B cell (primary cell): ENCODE data around the gene ADGRA1. TPM values are rescaled to one million over a fixed set of nuclear protein-coding genes. Genes with fewer than 3 reads are reported as not detected.

Source experiments
- ATAC-seq: fragments of 200-7000 bp; cut with Tn5 transposase; one replicate; pipeline ENCODE4 v1.10.0; 2021; ENCODE audit warnings: low read depth, mild to moderate bottlenecking, moderate number of reproducible peaks, moderate library complexity
- CTCF ChIA-PET: fragments of 350-600 bp; sonication (Branson Sonifier 250); formaldehyde crosslinking; loops from one replicate; lab custom pipeline; 2021; ENCODE audit warnings: antibody characterized with exemption, inconsistent platforms; lab: Charles Lee
- POLR2A ChIA-PET: fragments of 350-600 bp; sonication (Branson Sonifier 250); formaldehyde crosslinking; loops from one replicate; lab custom pipeline; 2021; ENCODE audit warnings: antibody characterized with exemption; lab: Charles Lee
- DNase-seq: peaks from one replicate; pipeline ENCODE4 v3.0.0; 2013
- H2AFZ ChIP-seq: 2 replicates; pipeline ENCODE4 v1.6.1; 2012; ENCODE audit warnings: mild to moderate bottlenecking, low read depth, low read length; ENCODE audit not compliant: insufficient read depth, poor library complexity, severe bottlenecking
- H3K27ac ChIP-seq, 2 donors: 1 replicate in 1 of 2; 2 replicates in 1 of 2; pipeline ENCODE4 v1.5.1; 2012 to 2013; ENCODE audit warnings: low read length in 2 of 2, mild to moderate bottlenecking in 2 of 2, moderate library complexity in 1 of 2
- H3K27me3 ChIP-seq, 4 experiments: fragments of 200-600 bp in 1 of 4; sonication (generic) in 1 of 4; replicated peaks in 1 of 4; 1 replicate in 2 of 4; 2 replicates in 2 of 4; pipeline versions ENCODE4 v1.6.1 to v1.7.0; 2013 to 2016; ENCODE audit warnings: low read length in 3 of 4, mild to moderate bottlenecking in 2 of 4, mixed read lengths in 1 of 4, moderate library complexity in 1 of 4; ENCODE audit not compliant: insufficient read depth in 4 of 4, control insufficient read depth in 3 of 4; ENCODE audit errors: control extremely low read depth in 1 of 4
- H3K36me3 ChIP-seq, 2 experiments: replicated peaks in 1 of 2; 1 replicate in 1 of 2; 2 replicates in 1 of 2; pipeline versions ENCODE4 v1.6.1 to v1.7.1; 2013; ENCODE audit warnings: low read length in 1 of 2; ENCODE audit not compliant: insufficient read depth in 2 of 2, control insufficient read depth in 1 of 2; ENCODE audit errors: control extremely low read depth in 1 of 2, extremely low read depth in 1 of 2
- H3K4me1 ChIP-seq, 2 donors: fragments of 200-600 bp in 1 of 2; sonication (generic) in 1 of 2; 1 replicate in 1 of 2; 2 replicates in 1 of 2; pipeline versions ENCODE4 v1.5.1 to v1.6.1; 2013 to 2017; ENCODE audit warnings: low read length in 2 of 2; ENCODE audit not compliant: control insufficient read depth in 2 of 2, insufficient read depth in 2 of 2
- H3K4me2 ChIP-seq: replicated peaks from 2 replicates; pipeline ENCODE3; 2012; ENCODE audit warnings: mild to moderate bottlenecking, low read depth, low read length; ENCODE audit not compliant: poor library complexity, severe bottlenecking
- H3K4me3 ChIP-seq, 5 experiments: fragments of 200-600 bp in 1 of 5; sonication (generic) in 1 of 5; 1 replicate in 3 of 5; 2 replicates in 2 of 5; pipeline versions ENCODE4 v1.5.1 to v1.7.0; 2011 to 2016; ENCODE audit warnings: low read length in 4 of 5, mild to moderate bottlenecking in 4 of 5, low read depth in 2 of 5, control low read depth in 1 of 5, moderate library complexity in 1 of 5; ENCODE audit not compliant: insufficient read depth in 1 of 5; ENCODE audit errors: control extremely low read depth in 1 of 5, extremely low read depth in 1 of 5
- H3K79me2 ChIP-seq: fragments of 200-600 bp; sonication (generic); one replicate; pipeline ENCODE4 v1.6.0; 2016; ENCODE audit warnings: low read length; ENCODE audit not compliant: control insufficient read depth, insufficient read depth
- H3K9ac ChIP-seq: fragments of 200-600 bp; sonication (generic); 2 replicates; pipeline ENCODE4 v1.6.1; 2017; ENCODE audit warnings: mild to moderate bottlenecking, low read length, moderate library complexity
- H3K9me3 ChIP-seq, 3 donors: one replicate each; pipeline versions ENCODE4 v1.6.1 to v1.7.1; 2013; ENCODE audit warnings: low read length in 2 of 3; ENCODE audit not compliant: control insufficient read depth in 2 of 3, insufficient read depth in 1 of 3; ENCODE audit errors: control extremely low read depth in 1 of 3
- H4K20me1 ChIP-seq: 2 replicates; pipeline ENCODE4 v1.6.0; 2012; ENCODE audit warnings: mild to moderate bottlenecking, low read length; ENCODE audit not compliant: insufficient read depth, control insufficient read depth, poor library complexity, severe bottlenecking
- H3K27ac Mint-ChIP-seq: one replicate; pipeline ENCODE4 v1.8.0; 2021; ENCODE audit warnings: mixed read lengths
- H3K27me3 Mint-ChIP-seq: one replicate; pipeline ENCODE4 v1.8.0; 2021; ENCODE audit warnings: mixed read lengths
- H3K4me1 Mint-ChIP-seq: one replicate; pipeline ENCODE4 v1.8.0; 2021; ENCODE audit warnings: mixed read lengths
- H3K4me3 Mint-ChIP-seq: one replicate; pipeline ENCODE4 v1.8.0; 2021; ENCODE audit warnings: mixed read lengths
- H3K9me3 Mint-ChIP-seq: one replicate; pipeline ENCODE4 v1.8.0; 2022; ENCODE audit warnings: mixed read lengths; ENCODE audit not compliant: insufficient read depth
- CTCF ChIP-seq: fragments of 200-600 bp; IDR thresholded peaks from one replicate; pipeline ENCODE4 v1.8.0; 2022; ENCODE audit warnings: antibody characterized with exemption, mild to moderate bottlenecking
- EZH2 ChIP-seq: IDR thresholded peaks from 2 replicates; pipeline ENCODE4 v1.6.1; 2012; ENCODE audit warnings: borderline replicate concordance, low read depth, mild to moderate bottlenecking, moderate library complexity, low read length; ENCODE audit not compliant: insufficient read depth, poor library complexity, severe bottlenecking
- WGBS: methylation state at CpG from one replicate; pipeline ENCODE4 v1.1.5; 2013; ENCODE audit warnings: missing lambda C conversion rate; ENCODE audit not compliant: insufficient coverage; 5-methylcytosine and 5-hydroxymethylcytosine counted together
- intact Hi-C: fragments of 100-400 bp; cut with micrococcal nuclease; formaldehyde crosslinking; loops from one replicate; pipeline ENCODE4 v1.10.0; 2022
- polyA plus RNA-seq: library from polyadenylated mRNA; depleted of rRNA; stranded (reverse); fragments of >200 nt; gene quantifications from 2 replicates; pipeline ENCODE4 v1.2.3, GENCODE V29; 2012
- total RNA-seq, 2 donors: library from RNA; stranded (reverse); fragments of 120-200 nt in 1 of 2; gene quantifications; 1 replicate in 1 of 2; 2 replicates in 1 of 2; pipeline versions ENCODE4 v1.2.3 to v1.2.4, GENCODE V29; 2013 to 2022

The ADGRA1 gene
- total and polyA plus RNA-seq, 2 donors (not counting 1 experiment from before 2014, with no cell fraction given): not detected

GRCh38 chr10:133141144-133141957 is 53.6 kb downstream of the ADGRA1 start:
- no peak for DNase-seq
- WGBS: 88% methylated on average over 28 of the region's 28 CpGs
- Mint-ChIP-seq H3K4me1 (peaks cover 6% of the 10 kb centered on the region), H3K4me3 (no peak overlapping the region), H3K9me3 (no peaks in the 10 kb centered on the region), H3K27ac (no peak overlapping the region), H3K27me3 (peaks cover 25% of the 10 kb centered on the region)
- Histone ChIP-seq H2AFZ (no peak overlapping the region), H3K36me3 (no peaks in the 10 kb centered on the region), H3K9ac (no peak overlapping the region), H3K4me2 (no peak overlapping the region), H3K79me2 (no peaks in the 10 kb centered on the region), H3K9me3 (no peaks in the 10 kb centered on the region), H3K4me3 (no peak overlapping the region), H3K27ac (no peak overlapping the region), H3K4me1 (no peaks in the 10 kb centered on the region), H3K27me3 (peaks cover 0 to 22% (median 0%) of the 10 kb centered on the region in 4 experiments), H4K20me1 (no peaks in the 10 kb centered on the region)
- ATAC-seq: no peak
- ChIA-PET POLR2A (no interaction called here), CTCF (no interaction called here)
- TF ChIP-seq CTCF (no peak), EZH2 (no peak)
- intact Hi-C loops: loop anchor here (10.0 kb wide), 1 partner anchor 133 kb away; the partner anchor contains the start of gene ADAM8

- H3K9ac ChIP-seq: no peak overlapping the region
- no peaks in the 10 kb centered on the region for H3K79me2 ChIP-seq
- Mint-ChIP-seq H3K4me1 (peaks cover 6% of the 10 kb centered on the region), H3K27me3 (peaks cover 31% of the 10 kb centered on the region), H3K4me3 (no peak overlapping the region), H3K9me3 (no peaks in the 10 kb centered on the region), H3K27ac (no peak overlapping the region)
- ATAC-seq (no peak), DNase-seq (no peak)
- H3K4me1 ChIP-seq: no peaks in the 10 kb centered on the region
- no peaks in the 10 kb centered on the region for H3K36me3 ChIP-seq
- H3K4me3 ChIP-seq: no peak overlapping the region
- H3K9me3 ChIP-seq: no peaks in the 10 kb centered on the region
- 94% methylated on average over 25 of the region's 27 CpGs for WGBS
- intact Hi-C loops: loop anchor here (10.0 kb wide), 1 partner anchor 133 kb away; the partner anchor contains the start of gene ADAM8
- H3K4me2 ChIP-seq: no peak overlapping the region
- no peaks in the 10 kb centered on the region for H4K20me1 ChIP-seq
- H2AFZ ChIP-seq: no peak overlapping the region
- H3K27me3 ChIP-seq: peaks cover 0 to 22% (median 4%) of the 10 kb centered on the region in 4 experiments
- ChIA-PET CTCF (no interaction called here), POLR2A (no interaction called here)
- no peak overlapping the region for H3K27ac ChIP-seq
- no peak for TF ChIP-seq CTCF
- no peak for TF ChIP-seq EZH2
Measured at GRCh38 chr10:133141958-133142340, 54.2 kb downstream of the ADGRA1 start.
